Gastroesophageal sphincter (tissue), 4 donors: ENCODE measurements around the gene CYSRT1. TPM values are rescaled to one million over a fixed set of nuclear protein-coding genes. Genes with fewer than 3 reads are reported as not detected.

Source experiments
- ATAC-seq: fragments of 150-250 bp; one replicate; pipeline ENCODE4 v1.9.1; 2016; ENCODE audit warnings: mild to moderate bottlenecking, moderate library complexity
- H3K27ac ChIP-seq, 4 donors: fragments of 200-600 bp; sonication (generic) in 3 of 4; 1 replicate in 3 of 4; 2 replicates in 1 of 4; pipeline ENCODE4 v1.5.1; 2016 to 2019
- H3K27me3 ChIP-seq: fragments of 200-600 bp; sonication (generic); one replicate; pipeline ENCODE4 v1.5.1; 2019
- H3K36me3 ChIP-seq, 2 donors: fragments of 200-600 bp; sonication (generic); one replicate each; pipeline ENCODE4 v1.5.1; 2019; ENCODE audit warnings: control low read depth in 1 of 2
- H3K4me1 ChIP-seq, 3 donors: fragments of 200-600 bp; sonication (generic); 1 replicate in 2 of 3; 2 replicates in 1 of 3; pipeline ENCODE4 v1.5.1; 2016 to 2019; ENCODE audit warnings: control low read depth in 2 of 3
- H3K4me3 ChIP-seq, 2 donors: fragments of 200-600 bp; sonication (generic); one replicate each; pipeline ENCODE4 v1.5.1; 2019; ENCODE audit warnings: mild to moderate bottlenecking in 1 of 2, moderate library complexity in 1 of 2
- H3K9me3 ChIP-seq, 3 donors: fragments of 200-600 bp; sonication (generic); one replicate each; pipeline ENCODE4 v1.5.1; 2017 to 2019; ENCODE audit warnings: control low read depth in 2 of 3
- EP300 ChIP-seq: sonication (generic); formaldehyde crosslinking; IDR thresholded peaks from one replicate; pipeline ENCODE4 v1.6.1; 2017; ENCODE audit warnings: antibody characterized with exemption, mild to moderate bottlenecking
- POLR2A ChIP-seq, 2 donors: fragments of 450-650 bp; IDR thresholded peaks; one replicate each; pipeline ENCODE4 v1.6.1; 2017; ENCODE audit warnings: antibody characterized with exemption in 2 of 2, mild to moderate bottlenecking in 2 of 2, moderate library complexity in 1 of 2
- POLR2AphosphoS5 ChIP-seq: sonication (generic); formaldehyde crosslinking; IDR thresholded peaks from one replicate; pipeline ENCODE4 v1.6.1; 2017; ENCODE audit warnings: antibody characterized with exemption
- WGBS, 2 donors: methylation state at CpG; one replicate each; pipeline ENCODE4 v1.1.5; 2018; ENCODE audit warnings: low coverage in 1 of 2; 5-methylcytosine and 5-hydroxymethylcytosine counted together
- total RNA-seq, 4 donors: library from RNA; depleted of rRNA; stranded (reverse); fragments of >200 nt; gene quantifications; one replicate each; pipeline ENCODE4 v1.1.0, GENCODE V29; 2016
- TF ChIP-seq, protein P1 (sequence below), 4 experiments: fragments of 200-600 bp in 2 of 4; fragments of 450-650 bp in 2 of 4; sonication (generic) in 1 of 4; IDR thresholded peaks; one replicate each; pipeline ENCODE4 v1.5.1; 2017 to 2019; ENCODE audit warnings: antibody characterized with exemption in 4 of 4, mild to moderate bottlenecking in 2 of 4, moderate library complexity in 2 of 4

CYSRT1 gene
- total RNA-seq, 4 donors from 2014 or later = 1.1 to 5.8 TPM; not detected in 2

DNA sequence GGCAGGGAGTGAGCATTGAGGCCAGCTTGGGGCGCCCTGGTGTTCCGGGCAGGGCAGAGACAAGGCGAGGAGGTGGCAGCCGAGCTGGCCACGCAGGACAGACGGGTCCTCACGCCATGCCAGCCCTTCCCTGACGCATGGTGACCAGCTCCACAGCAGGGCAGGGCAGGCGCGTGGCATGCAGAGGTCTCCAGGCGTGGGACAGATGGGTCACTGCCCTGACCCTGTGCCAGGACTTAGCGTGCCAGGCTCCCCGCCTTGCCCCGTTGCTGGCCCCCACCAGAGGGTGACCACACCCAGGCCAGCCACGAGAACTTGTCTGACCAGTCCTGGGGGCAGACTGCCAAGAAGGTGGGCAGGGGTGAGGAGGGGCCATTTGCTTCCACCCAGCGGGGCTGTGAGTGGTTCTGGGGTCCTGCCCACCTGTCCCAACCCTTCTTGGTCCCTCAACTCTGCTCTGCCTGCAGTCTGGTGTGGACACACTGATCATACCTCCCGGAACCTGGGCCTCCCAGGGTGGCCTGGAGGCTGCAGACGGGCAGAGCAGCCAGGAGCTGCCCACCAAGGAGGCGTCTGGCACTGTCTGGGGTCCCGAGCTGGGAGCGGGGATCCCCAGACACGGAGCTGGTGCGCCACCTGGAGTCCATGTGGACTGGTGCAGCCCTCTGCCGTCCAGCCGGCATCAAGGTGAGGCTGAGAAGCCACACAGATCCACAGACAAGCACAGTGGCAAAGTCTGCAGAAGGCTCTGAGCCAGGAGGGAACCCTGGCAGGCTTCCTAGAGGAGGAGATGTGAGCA, 2.3 kb downstream of the CYSRT1 start, which contains the start of gene RNF224:
RNF224 (plus strand) TSS at position 449 of the 799 bp plus-strand sequence. CDS start 834 bp downstream, outside the sequence.
- peaks cover 63% of the 10 kb centered on the region for H3K27me3 ChIP-seq
- WGBS, 2 donors = 80% methylated on average over 1 of the region's 25 CpGs; no CpG with 5 or more reads in 1 of the 2 donors
- no peak within 1 kb of the TSS for H3K27ac ChIP-seq
- H3K4me3 ChIP-seq = no peak within 1 kb of the TSS
- no peaks in the 10 kb centered on the region for H3K9me3 ChIP-seq
- no peak for ATAC-seq
- H3K4me1 ChIP-seq = peaks cover 0 to 33% (median 11%) of the 10 kb centered on the region in 3 donors
- TF ChIP-seq POLR2A (IDR thresholded peaks at IDR 0.05) (no peak), EP300 (no peak)
- TF ChIP-seq, protein P1, sequence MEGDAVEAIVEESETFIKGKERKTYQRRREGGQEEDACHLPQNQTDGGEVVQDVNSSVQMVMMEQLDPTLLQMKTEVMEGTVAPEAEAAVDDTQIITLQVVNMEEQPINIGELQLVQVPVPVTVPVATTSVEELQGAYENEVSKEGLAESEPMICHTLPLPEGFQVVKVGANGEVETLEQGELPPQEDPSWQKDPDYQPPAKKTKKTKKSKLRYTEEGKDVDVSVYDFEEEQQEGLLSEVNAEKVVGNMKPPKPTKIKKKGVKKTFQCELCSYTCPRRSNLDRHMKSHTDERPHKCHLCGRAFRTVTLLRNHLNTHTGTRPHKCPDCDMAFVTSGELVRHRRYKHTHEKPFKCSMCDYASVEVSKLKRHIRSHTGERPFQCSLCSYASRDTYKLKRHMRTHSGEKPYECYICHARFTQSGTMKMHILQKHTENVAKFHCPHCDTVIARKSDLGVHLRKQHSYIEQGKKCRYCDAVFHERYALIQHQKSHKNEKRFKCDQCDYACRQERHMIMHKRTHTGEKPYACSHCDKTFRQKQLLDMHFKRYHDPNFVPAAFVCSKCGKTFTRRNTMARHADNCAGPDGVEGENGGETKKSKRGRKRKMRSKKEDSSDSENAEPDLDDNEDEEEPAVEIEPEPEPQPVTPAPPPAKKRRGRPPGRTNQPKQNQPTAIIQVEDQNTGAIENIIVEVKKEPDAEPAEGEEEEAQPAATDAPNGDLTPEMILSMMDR (IDR thresholded peaks at IDR 0.05) = peak in 3 of 4 experiments; percentile 84 to 91 (median 84)
- no peaks in the 10 kb centered on the region for H3K36me3 ChIP-seq

DNA sequence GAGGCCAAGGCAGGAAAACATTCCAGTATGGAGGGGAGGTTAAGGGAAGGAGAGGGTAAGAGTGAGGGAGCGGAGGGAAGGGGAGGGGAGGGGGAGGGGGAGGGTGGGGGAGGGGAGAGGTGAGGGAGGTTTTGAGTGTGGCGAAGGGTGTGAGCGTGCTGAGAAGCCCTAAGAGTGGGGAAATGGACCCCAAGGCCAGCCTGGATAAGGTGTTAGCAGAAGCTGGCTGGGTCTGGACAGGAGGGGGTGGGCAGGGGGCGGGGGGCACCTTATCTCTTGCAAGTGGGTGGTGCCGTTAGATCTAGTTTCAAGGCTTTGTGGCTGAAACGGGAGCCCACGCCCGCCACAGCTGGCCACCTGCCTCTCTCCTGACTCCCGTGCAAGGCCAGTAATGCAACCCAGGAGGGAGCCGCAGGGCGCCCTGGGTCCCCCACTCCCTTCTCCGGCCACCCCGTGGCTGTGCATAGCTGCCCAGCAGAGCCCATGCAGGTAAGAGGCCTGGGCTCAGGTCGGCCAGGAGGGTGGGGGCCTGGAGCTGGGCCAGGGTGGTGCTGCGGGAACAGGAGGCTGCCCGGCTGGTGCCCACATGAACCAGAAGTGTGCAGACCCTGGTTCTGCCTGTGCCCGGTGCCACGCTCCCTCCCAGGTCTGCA, 3.0 kb downstream of the CYSRT1 start:
- ATAC-seq = no peak
- Histone ChIP-seq H3K27me3 (peaks cover 70% of the 10 kb centered on the region), H3K36me3 (no peaks in the 10 kb centered on the region), H3K27ac (no peak overlapping the region), H3K4me3 (no peak overlapping the region), H3K4me1 (peaks cover 0 to 26% (median 8%) of the 10 kb centered on the region in 3 donors), H3K9me3 (no peaks in the 10 kb centered on the region)
- WGBS, 2 donors = 10 to 20% methylated on average over 3 to 4 of the region's 18 CpGs
- no peak for TF ChIP-seq POLR2AphosphoS5
- TF ChIP-seq, protein P1 (IDR thresholded peaks at IDR 0.05) = no peak
- TF ChIP-seq POLR2A (IDR thresholded peaks at IDR 0.05) = no peak
- no peak for TF ChIP-seq EP300

DNA sequence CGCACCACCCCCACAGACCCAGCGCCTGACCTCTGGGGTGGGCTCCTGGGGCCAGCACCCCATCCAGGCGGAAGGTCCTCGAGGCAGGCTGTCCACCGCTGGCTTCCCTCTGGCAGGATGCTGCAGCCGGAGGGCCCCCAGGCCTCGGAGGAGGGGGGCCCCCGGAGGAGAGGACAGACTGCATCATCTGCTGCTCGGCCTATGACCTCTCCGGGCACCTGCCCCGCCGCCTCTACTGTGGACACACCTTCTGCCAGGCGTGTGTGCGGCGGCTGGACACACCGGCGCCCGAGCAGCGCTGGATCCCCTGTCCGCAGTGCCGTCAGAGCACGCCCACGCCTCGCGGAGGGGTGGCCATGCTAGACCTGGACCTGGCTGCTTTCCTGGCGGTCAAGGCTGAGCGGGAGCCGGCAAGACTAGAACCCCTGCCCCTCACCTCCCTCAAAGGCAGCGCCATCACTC, 3.6 kb downstream of the CYSRT1 start:
- no peak overlapping the region for H3K4me3 ChIP-seq
- no peak overlapping the region for H3K27ac ChIP-seq
- no peaks in the 10 kb centered on the region for H3K9me3 ChIP-seq
- WGBS, 2 donors = no CpG with 5 or more reads among the region's 29 CpGs
- peaks cover 0 to 23% (median 8%) of the 10 kb centered on the region in 3 donors for H3K4me1 ChIP-seq
- peaks cover 76% of the 10 kb centered on the region for H3K27me3 ChIP-seq
- ATAC-seq = no peak
- TF ChIP-seq POLR2AphosphoS5 = no peak
- no peak for TF ChIP-seq EP300
- TF ChIP-seq, protein P1 (IDR thresholded peaks at IDR 0.05) = no peak
- TF ChIP-seq POLR2A (IDR thresholded peaks at IDR 0.05) = no peak
- H3K36me3 ChIP-seq = no peaks in the 10 kb centered on the region

DNA sequence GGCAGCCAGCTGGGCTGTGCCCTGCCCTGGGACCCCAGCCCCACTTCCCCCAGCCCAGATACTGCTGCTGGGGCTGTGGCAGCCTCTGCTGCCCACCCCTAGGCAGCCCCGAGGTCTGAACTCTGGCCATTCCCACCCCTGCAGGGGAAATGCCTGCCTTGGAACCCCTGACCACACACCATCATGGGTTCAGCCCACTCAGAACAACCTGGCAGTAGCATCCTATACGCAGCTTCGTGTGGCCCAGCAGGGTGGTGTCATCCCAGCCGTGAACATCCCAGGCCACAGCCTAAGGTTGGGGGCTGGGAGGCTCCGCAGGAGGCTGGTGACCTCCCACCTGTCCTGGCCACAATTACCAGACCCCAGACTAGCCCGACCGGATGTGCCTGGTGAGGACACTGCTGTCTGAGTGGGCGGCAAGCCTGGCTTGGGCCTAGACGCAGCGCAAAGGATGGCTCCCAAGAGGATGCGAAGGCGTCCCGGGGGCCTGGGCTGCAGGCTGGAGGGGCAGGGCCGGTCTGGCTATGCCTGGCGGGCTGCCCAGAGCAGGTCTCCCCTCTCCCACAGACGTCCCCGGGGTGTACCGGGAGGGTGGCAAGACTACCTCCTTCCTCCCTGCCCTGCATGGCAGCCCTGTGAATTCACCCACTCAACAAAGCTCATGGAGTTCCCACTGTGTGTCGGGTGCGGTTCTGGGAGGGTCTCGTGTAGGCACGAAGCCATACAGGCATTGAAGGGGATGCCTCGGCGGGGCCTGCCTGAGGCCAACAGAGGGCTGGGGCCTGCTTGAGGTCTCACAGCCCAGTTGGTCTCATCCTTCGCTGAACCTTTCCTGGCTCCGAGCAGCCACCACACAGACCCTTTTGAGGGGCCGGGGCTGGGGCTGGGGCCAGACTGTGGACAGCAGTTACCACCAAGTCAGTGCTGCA, 4.3 kb downstream of the CYSRT1 start:
- no CpG with 5 or more reads among the region's 27 CpGs for WGBS, 2 donors
- peaks cover 83% of the 10 kb centered on the region for H3K27me3 ChIP-seq
- H3K27ac ChIP-seq = no peak overlapping the region
- no peak for ATAC-seq
- peaks cover 0 to 18% (median 4%) of the 10 kb centered on the region in 3 donors for H3K4me1 ChIP-seq
- TF ChIP-seq POLR2A (IDR thresholded peaks at IDR 0.05) = no peak
- TF ChIP-seq EP300 = no peak
- TF ChIP-seq, protein P1 (IDR thresholded peaks at IDR 0.05) = no peak
- no peak for TF ChIP-seq POLR2AphosphoS5
- H3K4me3 ChIP-seq = no peak overlapping the region
- no peaks in the 10 kb centered on the region for H3K36me3 ChIP-seq
- H3K9me3 ChIP-seq = no peaks in the 10 kb centered on the region
